Measurements from ENCODE around the gene NAALADL2. TPM values are rescaled to one million over a fixed set of nuclear protein-coding genes. Genes with fewer than 3 reads are reported as not detected.

Gene NAALADL2
- total RNA-seq, 4 donors from 2014 or later = 7.0 to 34.7 (median 18.4) TPM

- Histone ChIP-seq H3K4me1 (no peaks in the 10 kb centered on the region), H3K27ac (no peak overlapping the region), H3K27me3 (no peaks in the 10 kb centered on the region), H3K36me3 (no peaks in the 10 kb centered on the region), H3K9me3 (no peaks in the 10 kb centered on the region), H3K4me3 (no peak overlapping the region)
- no peak for DNase-seq
- no peak for TF ChIP-seq CTCF (IDR thresholded peaks at IDR 0.05)
- no peak for TF ChIP-seq POLR2A (IDR thresholded peaks at IDR 0.05)
Measured at GRCh38 chr3:175041369-175041768, 182.2 kb downstream of the NAALADL2 start.

DNA sequence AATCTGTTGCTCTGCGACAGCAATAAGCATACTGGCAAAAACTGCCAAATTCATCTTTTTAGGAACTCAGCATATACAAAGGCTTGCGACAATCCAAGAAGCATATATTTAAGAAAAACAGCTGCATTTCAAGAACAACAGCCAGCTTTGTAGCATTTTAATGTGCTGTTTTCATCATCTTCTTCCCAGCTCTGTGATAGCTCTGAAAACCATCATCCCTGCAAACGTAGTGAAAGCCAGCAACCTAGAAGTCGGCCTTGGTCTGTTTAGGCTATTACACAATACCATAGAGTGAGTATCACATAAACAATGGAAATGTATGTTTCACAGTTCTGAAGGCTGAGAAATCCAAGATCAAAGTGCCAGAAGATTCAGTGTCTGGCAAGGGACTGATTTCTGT is 187.5 kb downstream of the NAALADL2 start:
- H3K4me1 ChIP-seq = no peaks in the 10 kb centered on the region
- no peaks in the 10 kb centered on the region for H3K9me3 ChIP-seq
- H3K4me3 ChIP-seq = no peak overlapping the region
- TF ChIP-seq POLR2A (IDR thresholded peaks at IDR 0.05) = no peak
- TF ChIP-seq CTCF (IDR thresholded peaks at IDR 0.05) = no peak
- H3K27ac ChIP-seq = no peak overlapping the region
- H3K27me3 ChIP-seq = no peaks in the 10 kb centered on the region
- no peaks in the 10 kb centered on the region for H3K36me3 ChIP-seq
- DNase-seq = no peak

DNA sequence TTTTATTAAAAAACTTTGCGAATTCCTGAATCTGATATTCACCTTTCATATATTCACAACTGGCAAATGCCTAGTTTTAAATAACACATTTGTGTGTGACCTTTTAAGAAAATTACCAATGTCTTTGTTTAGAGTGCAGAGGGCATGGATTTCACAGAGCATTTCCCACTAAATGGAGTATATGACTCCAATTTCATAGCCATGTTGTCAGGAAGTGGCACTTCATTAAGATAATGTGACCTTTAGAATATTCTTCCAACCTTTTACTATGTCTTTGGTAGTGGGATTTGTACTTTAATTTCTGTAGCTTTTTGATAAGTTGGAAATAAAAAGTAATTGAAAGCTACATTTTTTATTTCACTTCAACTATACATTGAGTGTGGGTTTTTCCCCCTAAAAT is 188.7 kb downstream of the NAALADL2 start:
- Histone ChIP-seq H3K27me3 (no peaks in the 10 kb centered on the region), H3K27ac (no peak overlapping the region), H3K36me3 (no peaks in the 10 kb centered on the region), H3K4me3 (no peak overlapping the region), H3K9me3 (no peaks in the 10 kb centered on the region), H3K4me1 (no peaks in the 10 kb centered on the region)
- TF ChIP-seq POLR2A (IDR thresholded peaks at IDR 0.05) = no peak
- TF ChIP-seq CTCF (IDR thresholded peaks at IDR 0.05) = no peak
- no peak for DNase-seq

DNA sequence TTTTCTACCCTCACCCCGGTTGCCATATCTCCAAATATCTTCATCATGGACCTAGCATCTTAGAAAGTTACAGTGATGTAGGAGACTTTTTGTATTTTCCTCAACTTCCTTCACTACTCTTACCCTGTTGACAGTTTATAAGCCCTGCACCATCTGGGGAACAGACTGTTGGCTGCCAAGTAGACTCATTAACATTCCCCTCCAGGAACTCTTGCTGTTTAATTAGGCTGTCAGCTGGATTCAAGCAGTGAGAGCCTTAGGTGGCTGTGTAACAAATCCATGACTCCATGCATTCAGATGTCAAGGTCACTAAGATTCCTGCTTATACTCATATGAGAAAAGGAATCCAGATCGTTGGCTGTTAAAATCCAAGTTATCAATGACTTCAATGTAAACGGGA is 198.3 kb downstream of the NAALADL2 start:
- TF ChIP-seq POLR2A (IDR thresholded peaks at IDR 0.05) (no peak), CTCF (IDR thresholded peaks at IDR 0.05) (no peak)
- H3K27ac ChIP-seq = no peak overlapping the region
- H3K9me3 ChIP-seq = peaks cover 0 to 7% (median 0%) of the 10 kb centered on the region in 4 donors
- no peaks in the 10 kb centered on the region for H3K36me3 ChIP-seq
- H3K27me3 ChIP-seq = no peaks in the 10 kb centered on the region
- H3K4me3 ChIP-seq = no peak overlapping the region
- no peaks in the 10 kb centered on the region for H3K4me1 ChIP-seq
- no peak for DNase-seq

GRCh38 chr3:175059788-175060187 is 200.7 kb downstream of the NAALADL2 start:
- no peak for TF ChIP-seq CTCF (IDR thresholded peaks at IDR 0.05)
- no peak for TF ChIP-seq POLR2A (IDR thresholded peaks at IDR 0.05)

GRCh38 chr3:175065497-175065896 is 206.4 kb downstream of the NAALADL2 start:
- TF ChIP-seq POLR2A (IDR thresholded peaks at IDR 0.05) (no peak), CTCF (IDR thresholded peaks at IDR 0.05) (no peak)
- no peaks in the 10 kb centered on the region for H3K4me1 ChIP-seq
- H3K9me3 ChIP-seq = no peaks in the 10 kb centered on the region
- H3K27ac ChIP-seq = peak overlapping the region in 1 of 4 donors; percentile 33
- H3K4me3 ChIP-seq = no peak overlapping the region
- no peaks in the 10 kb centered on the region for H3K36me3 ChIP-seq
- no peaks in the 10 kb centered on the region for H3K27me3 ChIP-seq
- DNase-seq = no peak

More at GRCh38 chr3:175059788-175060187, 200.7 kb downstream of the NAALADL2 start:
- H3K36me3 ChIP-seq = no peaks in the 10 kb centered on the region
- H3K9me3 ChIP-seq = peaks cover 0 to 7% (median 0%) of the 10 kb centered on the region in 4 donors
- H3K4me1 ChIP-seq = no peaks in the 10 kb centered on the region
- no peak overlapping the region for H3K27ac ChIP-seq
- no peaks in the 10 kb centered on the region for H3K27me3 ChIP-seq
- DNase-seq = no peak
- no peak overlapping the region for H3K4me3 ChIP-seq
